HepG2 (cell line): ENCODE measurements around the gene COA3. TPM values are rescaled to one million over a fixed set of nuclear protein-coding genes. Genes with fewer than 3 reads are reported as not detected.

Experiments used
- ATF7 ChIP-seq, 2 experiments: fragments of 450-650 bp in 1 of 2; sonication (generic) in 1 of 2; formaldehyde crosslinking in 1 of 2; IDR thresholded peaks; 2 replicates each; pipeline versions ENCODE4 v1.4.0 to v1.6.1; 2016 to 2020; ENCODE audit warnings: antibody characterized with exemption in 1 of 2, mild to moderate bottlenecking in 1 of 2, missing genetic modification reagents in 1 of 2
- ATM ChIP-seq: fragments of 450-650 bp; IDR thresholded peaks from 2 replicates; pipeline ENCODE4 v1.7.1; 2017; ENCODE audit warnings: mild to moderate bottlenecking, borderline replicate concordance
- FOSL1 ChIP-seq: sonication (generic); formaldehyde crosslinking; IDR thresholded peaks from 2 replicates; pipeline ENCODE4 v1.9.0; 2021; ENCODE audit warnings: missing genetic modification reagents, borderline replicate concordance
- GMEB1 ChIP-seq: sonication (generic); formaldehyde crosslinking; IDR thresholded peaks from 2 replicates; pipeline ENCODE4 v1.5.1; 2020; ENCODE audit warnings: missing genetic modification reagents, mild to moderate bottlenecking, borderline replicate concordance
- NFE2L1 ChIP-seq: sonication (generic); formaldehyde crosslinking; IDR thresholded peaks from 2 replicates; pipeline ENCODE4 v1.4.0; 2020; ENCODE audit warnings: missing genetic modification reagents, mild to moderate bottlenecking, borderline replicate concordance
- POLR2G ChIP-seq: fragments of 200-400 bp; formaldehyde crosslinking; IDR thresholded peaks from 2 replicates; pipeline ENCODE4 v1.6.1; 2018; ENCODE audit warnings: mild to moderate bottlenecking, low read depth, low read length, moderate library complexity
- PREB ChIP-seq: sonication (generic); formaldehyde crosslinking; IDR thresholded peaks from 2 replicates; pipeline ENCODE4 v1.4.0; 2020; ENCODE audit warnings: missing genetic modification reagents
- TBX2 ChIP-seq: sonication (generic); formaldehyde crosslinking; IDR thresholded peaks from 2 replicates; pipeline ENCODE4 v1.5.0; 2020; ENCODE audit warnings: missing genetic modification reagents, mild to moderate bottlenecking, borderline replicate concordance
- ZFYVE20 ChIP-seq: sonication (generic); formaldehyde crosslinking; IDR thresholded peaks from 2 replicates; pipeline ENCODE4 v1.8.0; 2023; ENCODE audit warnings: low read depth, mild to moderate bottlenecking, moderate library complexity, missing genetic modification reagents, borderline replicate concordance
- ZNF121 ChIP-seq: sonication (generic); formaldehyde crosslinking; IDR thresholded peaks from 2 replicates; pipeline ENCODE4 v1.5.0; 2020; ENCODE audit warnings: mild to moderate bottlenecking, missing genetic modification reagents
- ZNF263 ChIP-seq: sonication (generic); formaldehyde crosslinking; IDR thresholded peaks from 2 replicates; pipeline ENCODE4 v1.4.0; 2020; ENCODE audit warnings: missing genetic modification reagents
- ZNF552 ChIP-seq: sonication (generic); formaldehyde crosslinking; IDR thresholded peaks from 2 replicates; pipeline ENCODE4 v1.9.0; 2022; ENCODE audit warnings: missing genetic modification reagents, mild to moderate bottlenecking, borderline replicate concordance
- ZNF567 ChIP-seq: sonication (generic); formaldehyde crosslinking; IDR thresholded peaks from 2 replicates; pipeline ENCODE4 v1.8.1; 2023; ENCODE audit warnings: mild to moderate bottlenecking, missing genetic modification reagents, borderline replicate concordance
- ZNF790 ChIP-seq: sonication (generic); formaldehyde crosslinking; IDR thresholded peaks from 2 replicates; pipeline ENCODE4 v1.8.0; 2022; ENCODE audit warnings: missing genetic modification reagents, mild to moderate bottlenecking, borderline replicate concordance
- polyA plus RNA-seq, 8 experiments: library from polyadenylated mRNA; depleted of rRNA in 3 of 8; stranded (reverse) in 7 of 8; unstranded in 1 of 8; fragments of >200 nt; fragmentation: Illumina TruSeq in 4 of 8; extraction: Trizol in 4 of 8; gene quantifications; 2 replicates each; pipeline versions ENCODE4 v1.2.1 to v1.2.3, GENCODE V29; 2011 to 2016; ENCODE audit warnings: low read depth in 4 of 8, missing spikeins in 1 of 8, mixed read lengths in 1 of 8; ENCODE audit not compliant: insufficient read depth in 1 of 8
- total RNA-seq, 5 experiments: library from RNA; depleted of rRNA; stranded (reverse); fragments of >200 nt; fragmentation: Illumina TruSeq; extraction: Trizol; gene quantifications; 2 replicates each; pipeline ENCODE4 v1.2.3, GENCODE V29; 2016; ENCODE audit warnings: low read depth in 1 of 5
- TF ChIP-seq, protein P1 (sequence below): sonication (generic); formaldehyde crosslinking; IDR thresholded peaks from 2 replicates; pipeline ENCODE4 v1.9.0; 2021; ENCODE audit warnings: mild to moderate bottlenecking, missing genetic modification reagents
- TF ChIP-seq, protein P2 (sequence below): sonication (generic); formaldehyde crosslinking; IDR thresholded peaks from 2 replicates; pipeline ENCODE4 v1.8.0; 2022; ENCODE audit warnings: mild to moderate bottlenecking, missing genetic modification reagents; ENCODE audit not compliant: insufficient replicate concordance

The COA3 gene
- total and polyA plus RNA-seq, 2 of the 13 experiments (the other 11 are each of a cell fraction or from before 2014, with no cell fraction given), result 133 to 202 TPM

DNA sequence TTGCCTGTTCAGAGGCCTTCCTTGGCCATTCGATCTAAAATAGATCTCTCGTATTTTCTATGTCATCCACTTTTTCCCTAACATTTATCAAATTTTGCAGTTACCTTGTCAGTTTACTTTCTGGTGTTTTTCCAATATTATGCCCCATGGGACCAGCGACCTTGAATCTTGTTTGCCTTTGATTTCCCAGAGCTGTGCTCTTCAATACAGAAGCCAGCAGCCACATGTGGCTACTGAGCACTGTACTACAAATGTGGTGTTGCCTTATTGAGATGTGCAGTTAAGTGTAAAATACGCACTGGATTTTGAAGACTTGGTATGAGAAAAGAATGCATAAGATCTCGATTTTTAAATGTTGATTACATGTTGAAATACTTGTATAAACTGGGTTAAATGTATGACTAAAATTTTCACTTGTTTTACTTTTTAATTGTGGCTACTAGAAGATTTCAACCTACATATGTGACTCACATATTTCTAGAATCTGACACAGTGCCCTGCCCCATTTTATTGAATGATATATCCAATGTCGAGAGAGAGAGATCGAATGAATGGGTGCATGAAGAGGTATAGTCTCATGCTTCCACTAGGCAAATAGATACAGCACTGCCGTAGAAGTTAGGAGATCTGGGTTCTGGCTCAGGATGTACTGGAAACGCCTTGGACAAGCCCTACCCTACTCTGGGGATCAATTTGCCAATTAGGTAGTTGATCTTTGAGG lies 33.9 kb upstream of the COA3 start (continued):
- TF ChIP-seq, protein P1, sequence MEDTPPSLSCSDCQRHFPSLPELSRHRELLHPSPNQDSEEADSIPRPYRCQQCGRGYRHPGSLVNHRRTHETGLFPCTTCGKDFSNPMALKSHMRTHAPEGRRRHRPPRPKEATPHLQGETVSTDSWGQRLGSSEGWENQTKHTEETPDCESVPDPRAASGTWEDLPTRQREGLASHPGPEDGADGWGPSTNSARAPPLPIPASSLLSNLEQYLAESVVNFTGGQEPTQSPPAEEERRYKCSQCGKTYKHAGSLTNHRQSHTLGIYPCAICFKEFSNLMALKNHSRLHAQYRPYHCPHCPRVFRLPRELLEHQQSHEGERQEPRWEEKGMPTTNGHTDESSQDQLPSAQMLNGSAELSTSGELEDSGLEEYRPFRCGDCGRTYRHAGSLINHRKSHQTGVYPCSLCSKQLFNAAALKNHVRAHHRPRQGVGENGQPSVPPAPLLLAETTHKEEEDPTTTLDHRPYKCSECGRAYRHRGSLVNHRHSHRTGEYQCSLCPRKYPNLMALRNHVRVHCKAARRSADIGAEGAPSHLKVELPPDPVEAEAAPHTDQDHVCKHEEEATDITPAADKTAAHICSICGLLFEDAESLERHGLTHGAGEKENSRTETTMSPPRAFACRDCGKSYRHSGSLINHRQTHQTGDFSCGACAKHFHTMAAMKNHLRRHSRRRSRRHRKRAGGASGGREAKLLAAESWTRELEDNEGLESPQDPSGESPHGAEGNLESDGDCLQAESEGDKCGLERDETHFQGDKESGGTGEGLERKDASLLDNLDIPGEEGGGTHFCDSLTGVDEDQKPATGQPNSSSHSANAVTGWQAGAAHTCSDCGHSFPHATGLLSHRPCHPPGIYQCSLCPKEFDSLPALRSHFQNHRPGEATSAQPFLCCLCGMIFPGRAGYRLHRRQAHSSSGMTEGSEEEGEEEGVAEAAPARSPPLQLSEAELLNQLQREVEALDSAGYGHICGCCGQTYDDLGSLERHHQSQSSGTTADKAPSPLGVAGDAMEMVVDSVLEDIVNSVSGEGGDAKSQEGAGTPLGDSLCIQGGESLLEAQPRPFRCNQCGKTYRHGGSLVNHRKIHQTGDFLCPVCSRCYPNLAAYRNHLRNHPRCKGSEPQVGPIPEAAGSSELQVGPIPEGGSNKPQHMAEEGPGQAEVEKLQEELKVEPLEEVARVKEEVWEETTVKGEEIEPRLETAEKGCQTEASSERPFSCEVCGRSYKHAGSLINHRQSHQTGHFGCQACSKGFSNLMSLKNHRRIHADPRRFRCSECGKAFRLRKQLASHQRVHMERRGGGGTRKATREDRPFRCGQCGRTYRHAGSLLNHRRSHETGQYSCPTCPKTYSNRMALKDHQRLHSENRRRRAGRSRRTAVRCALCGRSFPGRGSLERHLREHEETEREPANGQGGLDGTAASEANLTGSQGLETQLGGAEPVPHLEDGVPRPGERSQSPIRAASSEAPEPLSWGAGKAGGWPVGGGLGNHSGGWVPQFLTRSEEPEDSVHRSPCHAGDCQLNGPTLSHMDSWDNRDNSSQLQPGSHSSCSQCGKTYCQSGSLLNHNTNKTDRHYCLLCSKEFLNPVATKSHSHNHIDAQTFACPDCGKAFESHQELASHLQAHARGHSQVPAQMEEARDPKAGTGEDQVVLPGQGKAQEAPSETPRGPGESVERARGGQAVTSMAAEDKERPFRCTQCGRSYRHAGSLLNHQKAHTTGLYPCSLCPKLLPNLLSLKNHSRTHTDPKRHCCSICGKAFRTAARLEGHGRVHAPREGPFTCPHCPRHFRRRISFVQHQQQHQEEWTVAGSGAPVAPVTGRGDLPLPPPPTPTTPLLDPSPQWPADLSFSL, result no peak
- TF ChIP-seq ATM (no peak), PREB (no peak), ZNF121 (no peak), ZNF790 (no peak), ZNF567 (CRISPR knock-in tag) (no peak), POLR2G (no peak), TBX2 (CRISPR knock-in tag) (no peak), ZNF552 (CRISPR knock-in tag) (no peak), ZFYVE20 (CRISPR knock-in tag) (no peak), GMEB1 (CRISPR knock-in tag) (no peak), FOSL1 (CRISPR knock-in tag) (no peak), ATF7 (IDR thresholded peaks at IDR 0.05) (no peak), ATF7 (CRISPR knock-in tag; IDR thresholded peaks at IDR 0.05) (no peak), NFE2L1 (CRISPR knock-in tag) (no peak), ZNF263 (CRISPR knock-in tag) (peak; percentile 24; the same call in 1 of the 2 replicates)
- TF ChIP-seq, protein P2, sequence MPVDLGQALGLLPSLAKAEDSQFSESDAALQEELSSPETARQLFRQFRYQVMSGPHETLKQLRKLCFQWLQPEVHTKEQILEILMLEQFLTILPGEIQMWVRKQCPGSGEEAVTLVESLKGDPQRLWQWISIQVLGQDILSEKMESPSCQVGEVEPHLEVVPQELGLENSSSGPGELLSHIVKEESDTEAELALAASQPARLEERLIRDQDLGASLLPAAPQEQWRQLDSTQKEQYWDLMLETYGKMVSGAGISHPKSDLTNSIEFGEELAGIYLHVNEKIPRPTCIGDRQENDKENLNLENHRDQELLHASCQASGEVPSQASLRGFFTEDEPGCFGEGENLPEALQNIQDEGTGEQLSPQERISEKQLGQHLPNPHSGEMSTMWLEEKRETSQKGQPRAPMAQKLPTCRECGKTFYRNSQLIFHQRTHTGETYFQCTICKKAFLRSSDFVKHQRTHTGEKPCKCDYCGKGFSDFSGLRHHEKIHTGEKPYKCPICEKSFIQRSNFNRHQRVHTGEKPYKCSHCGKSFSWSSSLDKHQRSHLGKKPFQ (CRISPR knock-in tag), result no peak
